ENCODE measurements around the gene LHB.

GRCh38 chr19:48990400-48990799, 26.5 kb downstream of the LHB start:
- TF ChIP-seq, protein P1, sequence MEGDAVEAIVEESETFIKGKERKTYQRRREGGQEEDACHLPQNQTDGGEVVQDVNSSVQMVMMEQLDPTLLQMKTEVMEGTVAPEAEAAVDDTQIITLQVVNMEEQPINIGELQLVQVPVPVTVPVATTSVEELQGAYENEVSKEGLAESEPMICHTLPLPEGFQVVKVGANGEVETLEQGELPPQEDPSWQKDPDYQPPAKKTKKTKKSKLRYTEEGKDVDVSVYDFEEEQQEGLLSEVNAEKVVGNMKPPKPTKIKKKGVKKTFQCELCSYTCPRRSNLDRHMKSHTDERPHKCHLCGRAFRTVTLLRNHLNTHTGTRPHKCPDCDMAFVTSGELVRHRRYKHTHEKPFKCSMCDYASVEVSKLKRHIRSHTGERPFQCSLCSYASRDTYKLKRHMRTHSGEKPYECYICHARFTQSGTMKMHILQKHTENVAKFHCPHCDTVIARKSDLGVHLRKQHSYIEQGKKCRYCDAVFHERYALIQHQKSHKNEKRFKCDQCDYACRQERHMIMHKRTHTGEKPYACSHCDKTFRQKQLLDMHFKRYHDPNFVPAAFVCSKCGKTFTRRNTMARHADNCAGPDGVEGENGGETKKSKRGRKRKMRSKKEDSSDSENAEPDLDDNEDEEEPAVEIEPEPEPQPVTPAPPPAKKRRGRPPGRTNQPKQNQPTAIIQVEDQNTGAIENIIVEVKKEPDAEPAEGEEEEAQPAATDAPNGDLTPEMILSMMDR (IDR thresholded peaks at IDR 0.05) = no peak
- no peak for TF ChIP-seq POLR2A (IDR thresholded peaks at IDR 0.05)

All from testis (tissue), 2 donors.